SK-N-SH (cell line): Measurements from ENCODE around the gene COMMD10. TPM values are rescaled to one million over a fixed set of nuclear protein-coding genes. Genes with fewer than 3 reads are reported as not detected.

Source experiments
- CTCF ChIA-PET: fragments of 300-600, 350-600 bp; formaldehyde crosslinking; extraction: SDS; loops from one replicate; lab custom pipeline; 2021; lab: Yijun Ruan, JAX
- POLR2A ChIA-PET: fragments of 350-600 bp; sonication (Branson Sonifier 250); formaldehyde crosslinking; extraction: SDS; loops from one replicate; lab custom pipeline; 2020; ENCODE audit warnings: antibody characterized with exemption, inconsistent platforms; lab: Yijun Ruan, JAX
- DNase-seq: peaks from one replicate; pipeline ENCODE4 v3.0.0; 2012
- H2AFZ ChIP-seq: fragments of 200-600 bp; sonication (generic); 2 replicates; pipeline ENCODE4 v1.8.1; 2016; ENCODE audit warnings: antibody characterized with exemption, mild to moderate bottlenecking, low read depth
- H3F3A ChIP-seq: fragments of 200-600 bp; sonication (generic); replicated peaks from 2 replicates; pipeline ENCODE3; 2016; ENCODE audit warnings: antibody characterized with exemption, mild to moderate bottlenecking; ENCODE audit not compliant: insufficient read depth
- H3K27ac ChIP-seq, 2 experiments: fragments of 200-500 bp in 1 of 2; fragments of 200-600 bp in 1 of 2; sonication (Bioruptor generic) in 1 of 2; sonication (generic), shearing (Covaris generic) in 1 of 2; 2 replicates each; pipeline versions ENCODE4 v1.5.1 to v1.6.1; 2014 to 2016; ENCODE audit warnings: low read depth in 2 of 2, inconsistent platforms in 1 of 2, low read length in 1 of 2, mild to moderate bottlenecking in 1 of 2, mixed read lengths in 1 of 2
- H3K27me3 ChIP-seq: fragments of 200-600 bp; sonication (generic), shearing (Covaris generic); 2 replicates; pipeline ENCODE4 v1.6.1; 2016; ENCODE audit warnings: mixed run types; ENCODE audit not compliant: insufficient read depth
- H3K36me3 ChIP-seq, 2 experiments: fragments of 200-500 bp in 1 of 2; fragments of 200-600 bp in 1 of 2; sonication (Bioruptor generic) in 1 of 2; sonication (generic) in 1 of 2; replicated peaks in 1 of 2; 2 replicates each; pipeline versions ENCODE3 to v1.5.1; 2014 to 2016; ENCODE audit warnings: low read length in 1 of 2, mild to moderate bottlenecking in 1 of 2; ENCODE audit not compliant: insufficient read depth in 2 of 2, control insufficient read depth in 1 of 2
- H3K4me1 ChIP-seq, 2 experiments: fragments of 200-500 bp in 1 of 2; fragments of 200-600 bp in 1 of 2; sonication (Bioruptor generic) in 1 of 2; sonication (generic), shearing (Covaris generic) in 1 of 2; 2 replicates each; pipeline versions ENCODE4 v1.5.1 to v1.6.1; 2014 to 2016; ENCODE audit warnings: low read depth in 1 of 2, low read length in 1 of 2, mixed run types in 1 of 2; ENCODE audit not compliant: insufficient read depth in 2 of 2, control insufficient read depth in 1 of 2
- H3K4me2 ChIP-seq: fragments of 200-600 bp; sonication (generic), shearing (Covaris generic); 2 replicates; pipeline ENCODE4 v1.6.1; 2017; ENCODE audit warnings: mixed run types
- H3K4me3 ChIP-seq, 2 experiments: fragments of 200-500 bp in 1 of 2; fragments of 200-600 bp in 1 of 2; sonication (Bioruptor generic) in 1 of 2; sonication (generic), shearing (Covaris generic) in 1 of 2; 2 replicates each; pipeline versions ENCODE4 v1.5.1 to v1.8.1; 2014 to 2016; ENCODE audit warnings: low read depth in 2 of 2, inconsistent platforms in 1 of 2, low read length in 1 of 2, mild to moderate bottlenecking in 1 of 2, mixed read lengths in 1 of 2, moderate library complexity in 1 of 2
- H3K79me2 ChIP-seq: fragments of 200-600 bp; sonication (generic); 2 replicates; pipeline ENCODE4 v1.8.1; 2017; ENCODE audit warnings: mild to moderate bottlenecking; ENCODE audit not compliant: insufficient read depth
- H3K9ac ChIP-seq: fragments of 200-600 bp; sonication (generic); 2 replicates; pipeline ENCODE4 v1.6.1; 2017; ENCODE audit warnings: mixed run types
- H3K9me2 ChIP-seq: fragments of 200-600 bp; sonication (generic); 2 replicates; pipeline ENCODE4 v1.6.1; 2017; ENCODE audit warnings: mixed run types
- H3K9me3 ChIP-seq: fragments of 200-600 bp; sonication (generic); 2 replicates; pipeline ENCODE4 v1.6.1; 2017; ENCODE audit warnings: mixed run types, mild to moderate bottlenecking, moderate library complexity
- H4K20me1 ChIP-seq: fragments of 200-600 bp; sonication (generic); 2 replicates; pipeline ENCODE4 v1.6.1; 2017; ENCODE audit warnings: mild to moderate bottlenecking, mixed run types; ENCODE audit not compliant: insufficient read depth
- EZH2phosphoT487 ChIP-seq: fragments of 200-600 bp; sonication (generic); IDR thresholded peaks from 2 replicates; pipeline ENCODE4 v1.6.1; 2017; ENCODE audit warnings: low read depth, mixed run types, mild to moderate bottlenecking, antibody characterized with exemption, moderate library complexity, borderline replicate concordance
- GATA2 ChIP-seq: sonication (generic); formaldehyde crosslinking; IDR thresholded peaks from 2 replicates; pipeline ENCODE4 v1.5.0; 2020; ENCODE audit warnings: mild to moderate bottlenecking, missing genetic modification reagents
- MXI1 ChIP-seq: IDR thresholded peaks from 2 replicates; pipeline ENCODE4 v1.6.1; 2012; ENCODE audit warnings: mild to moderate bottlenecking, low read depth, low read length, improper control_type of control experiment
- POLR2AphosphoS5 ChIP-seq: IDR thresholded peaks from 2 replicates; pipeline ENCODE4 v1.6.1; 2012; ENCODE audit warnings: low read depth, low read length
- SIN3A ChIP-seq: IDR thresholded peaks from 2 replicates; pipeline ENCODE4 v1.6.1; 2012; ENCODE audit warnings: low read depth, mild to moderate bottlenecking, low read length, moderate library complexity, borderline replicate concordance
- TCF12 ChIP-seq: IDR thresholded peaks from 2 replicates; pipeline ENCODE4 v1.4.0; 2012
- TEAD4 ChIP-seq: IDR thresholded peaks from 2 replicates; pipeline ENCODE4 v1.4.0; 2012; ENCODE audit warnings: mild to moderate bottlenecking, borderline replicate concordance; ENCODE audit not compliant: insufficient read depth
- WGBS: methylation state at CpG from one replicate; pipeline ENCODE4 v1.1.6; 2017; ENCODE audit warnings: low lambda C conversion rate; 5-methylcytosine and 5-hydroxymethylcytosine counted together
- polyA plus RNA-seq, 3 experiments: library from polyadenylated mRNA; depleted of rRNA; stranded (reverse); fragments of >200 nt; gene quantifications; 2 replicates each; pipeline ENCODE4 v1.2.3, GENCODE V29; 2012
- TF ChIP-seq, protein P1 (sequence below): IDR thresholded peaks from 2 replicates; pipeline ENCODE4 v1.4.0; 2012; ENCODE audit warnings: low read depth, borderline replicate concordance
- TF ChIP-seq, protein P2 (sequence below): fragments of 200-600 bp; sonication (generic); IDR thresholded peaks from 2 replicates; pipeline ENCODE4 v1.6.1; 2017; ENCODE audit warnings: antibody characterized with exemption, mild to moderate bottlenecking, moderate library complexity
- TF ChIP-seq, protein P3 (sequence below): fragments of 150-350 bp; IDR thresholded peaks from 2 replicates; pipeline ENCODE4 v1.6.1; 2017; ENCODE audit warnings: antibody characterized with exemption, low read length, low read depth, borderline replicate concordance
- TF ChIP-seq, protein P4 (sequence below): fragments of 150-350 bp; IDR thresholded peaks from 2 replicates; pipeline ENCODE4 v1.6.1; 2016; ENCODE audit warnings: mild to moderate bottlenecking, low read depth, low read length

Gene COMMD10
- polyA plus RNA-seq, 1 of the 3 experiments (the other 2 are of a cell fraction) = 9.4 TPM

DNA sequence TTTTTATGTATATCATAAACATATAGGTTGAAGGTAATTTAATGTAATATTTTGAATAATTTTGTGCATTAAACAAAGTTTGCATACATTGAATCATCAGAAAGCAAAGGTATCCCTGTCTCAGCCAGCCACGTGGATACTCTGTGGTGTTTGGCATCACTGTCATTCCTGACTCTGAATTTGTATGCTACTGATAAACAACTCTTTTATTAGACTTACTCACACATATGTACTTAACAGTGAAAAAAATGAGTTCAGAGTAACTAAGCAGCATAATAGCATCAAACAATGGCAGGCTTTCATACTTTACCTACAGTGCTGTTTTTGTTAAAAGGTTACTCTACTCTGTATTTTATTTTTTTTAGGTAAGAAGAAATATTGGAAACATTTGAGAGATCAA lies 171.9 kb downstream of the COMMD10 start:
- Histone ChIP-seq H3K4me3 (no peak overlapping the region), H2AFZ (no peak overlapping the region), H3K4me2 (no peak overlapping the region), H3K9ac (no peak overlapping the region), H3K4me1 (no peaks in the 10 kb centered on the region; a peak in 1 of 4 replicates), H3K9me3 (no peaks in the 10 kb centered on the region), H3K79me2 (no peaks in the 10 kb centered on the region), H3K36me3 (peaks cover 0 to 3% of the 10 kb centered on the region in 2 experiments), H3K27me3 (no peaks in the 10 kb centered on the region), H3K9me2 (no peaks in the 10 kb centered on the region), H4K20me1 (no peaks in the 10 kb centered on the region)
- WGBS = 91% methylated on average over 1 of the region's 1 CpG
- no peak for DNase-seq
- CTCF ChIA-PET = no interaction called here
- TF ChIP-seq, protein P1, sequence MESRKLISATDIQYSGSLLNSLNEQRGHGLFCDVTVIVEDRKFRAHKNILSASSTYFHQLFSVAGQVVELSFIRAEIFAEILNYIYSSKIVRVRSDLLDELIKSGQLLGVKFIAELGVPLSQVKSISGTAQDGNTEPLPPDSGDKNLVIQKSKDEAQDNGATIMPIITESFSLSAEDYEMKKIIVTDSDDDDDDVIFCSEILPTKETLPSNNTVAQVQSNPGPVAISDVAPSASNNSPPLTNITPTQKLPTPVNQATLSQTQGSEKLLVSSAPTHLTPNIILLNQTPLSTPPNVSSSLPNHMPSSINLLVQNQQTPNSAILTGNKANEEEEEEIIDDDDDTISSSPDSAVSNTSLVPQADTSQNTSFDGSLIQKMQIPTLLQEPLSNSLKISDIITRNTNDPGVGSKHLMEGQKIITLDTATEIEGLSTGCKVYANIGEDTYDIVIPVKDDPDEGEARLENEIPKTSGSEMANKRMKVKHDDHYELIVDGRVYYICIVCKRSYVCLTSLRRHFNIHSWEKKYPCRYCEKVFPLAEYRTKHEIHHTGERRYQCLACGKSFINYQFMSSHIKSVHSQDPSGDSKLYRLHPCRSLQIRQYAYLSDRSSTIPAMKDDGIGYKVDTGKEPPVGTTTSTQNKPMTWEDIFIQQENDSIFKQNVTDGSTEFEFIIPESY = no peak
- no peak for TF ChIP-seq EZH2phosphoT487
- TF ChIP-seq MXI1 = no peak
- TF ChIP-seq, all 33 proteins: peak for 0
- Histone ChIP-seq H3K27ac (no peak overlapping the region), H3F3A (no peaks in the 10 kb centered on the region)
- POLR2A ChIA-PET = no interaction called here

DNA sequence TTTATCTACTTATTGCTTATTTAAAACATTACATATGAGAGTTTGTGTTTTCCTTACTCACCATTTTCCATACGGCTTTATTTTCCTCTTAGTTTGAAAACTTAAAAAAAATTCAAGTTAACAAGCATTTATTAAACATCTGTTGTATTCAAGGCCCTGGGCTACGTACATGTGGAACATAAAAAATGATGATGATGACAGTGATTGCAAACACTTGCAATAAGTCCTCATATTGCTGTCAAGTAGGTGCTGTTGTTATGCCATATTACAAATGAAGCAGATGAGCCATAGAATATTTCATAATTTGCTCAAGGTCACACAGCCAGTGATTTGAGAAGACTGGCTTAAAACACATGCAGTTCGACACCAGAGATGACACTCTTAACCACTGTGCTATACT lies 180.6 kb downstream of the COMMD10 start:
- H3K9ac ChIP-seq = no peak overlapping the region
- H4K20me1 ChIP-seq = no peaks in the 10 kb centered on the region
- H3K36me3 ChIP-seq = peaks cover 0 to 4% of the 10 kb centered on the region in 2 experiments
- H3K9me3 ChIP-seq = no peaks in the 10 kb centered on the region
- H3F3A ChIP-seq = no peaks in the 10 kb centered on the region
- no peak overlapping the region for H3K27ac ChIP-seq
- H3K27me3 ChIP-seq = no peaks in the 10 kb centered on the region
- no peak overlapping the region for H3K4me3 ChIP-seq
- H3K9me2 ChIP-seq = no peaks in the 10 kb centered on the region
- DNase-seq = no peak
- TF ChIP-seq, protein P2, sequence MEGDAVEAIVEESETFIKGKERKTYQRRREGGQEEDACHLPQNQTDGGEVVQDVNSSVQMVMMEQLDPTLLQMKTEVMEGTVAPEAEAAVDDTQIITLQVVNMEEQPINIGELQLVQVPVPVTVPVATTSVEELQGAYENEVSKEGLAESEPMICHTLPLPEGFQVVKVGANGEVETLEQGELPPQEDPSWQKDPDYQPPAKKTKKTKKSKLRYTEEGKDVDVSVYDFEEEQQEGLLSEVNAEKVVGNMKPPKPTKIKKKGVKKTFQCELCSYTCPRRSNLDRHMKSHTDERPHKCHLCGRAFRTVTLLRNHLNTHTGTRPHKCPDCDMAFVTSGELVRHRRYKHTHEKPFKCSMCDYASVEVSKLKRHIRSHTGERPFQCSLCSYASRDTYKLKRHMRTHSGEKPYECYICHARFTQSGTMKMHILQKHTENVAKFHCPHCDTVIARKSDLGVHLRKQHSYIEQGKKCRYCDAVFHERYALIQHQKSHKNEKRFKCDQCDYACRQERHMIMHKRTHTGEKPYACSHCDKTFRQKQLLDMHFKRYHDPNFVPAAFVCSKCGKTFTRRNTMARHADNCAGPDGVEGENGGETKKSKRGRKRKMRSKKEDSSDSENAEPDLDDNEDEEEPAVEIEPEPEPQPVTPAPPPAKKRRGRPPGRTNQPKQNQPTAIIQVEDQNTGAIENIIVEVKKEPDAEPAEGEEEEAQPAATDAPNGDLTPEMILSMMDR = no peak
- TF ChIP-seq TEAD4 (no peak), TCF12 (no peak), SIN3A (no peak), MXI1 (no peak), POLR2AphosphoS5 (no peak), GATA2 (CRISPR knock-in tag) (no peak)
- TF ChIP-seq, protein P3, sequence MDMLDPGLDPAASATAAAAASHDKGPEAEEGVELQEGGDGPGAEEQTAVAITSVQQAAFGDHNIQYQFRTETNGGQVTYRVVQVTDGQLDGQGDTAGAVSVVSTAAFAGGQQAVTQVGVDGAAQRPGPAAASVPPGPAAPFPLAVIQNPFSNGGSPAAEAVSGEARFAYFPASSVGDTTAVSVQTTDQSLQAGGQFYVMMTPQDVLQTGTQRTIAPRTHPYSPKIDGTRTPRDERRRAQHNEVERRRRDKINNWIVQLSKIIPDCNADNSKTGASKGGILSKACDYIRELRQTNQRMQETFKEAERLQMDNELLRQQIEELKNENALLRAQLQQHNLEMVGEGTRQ = no peak
- TF ChIP-seq, protein P4, sequence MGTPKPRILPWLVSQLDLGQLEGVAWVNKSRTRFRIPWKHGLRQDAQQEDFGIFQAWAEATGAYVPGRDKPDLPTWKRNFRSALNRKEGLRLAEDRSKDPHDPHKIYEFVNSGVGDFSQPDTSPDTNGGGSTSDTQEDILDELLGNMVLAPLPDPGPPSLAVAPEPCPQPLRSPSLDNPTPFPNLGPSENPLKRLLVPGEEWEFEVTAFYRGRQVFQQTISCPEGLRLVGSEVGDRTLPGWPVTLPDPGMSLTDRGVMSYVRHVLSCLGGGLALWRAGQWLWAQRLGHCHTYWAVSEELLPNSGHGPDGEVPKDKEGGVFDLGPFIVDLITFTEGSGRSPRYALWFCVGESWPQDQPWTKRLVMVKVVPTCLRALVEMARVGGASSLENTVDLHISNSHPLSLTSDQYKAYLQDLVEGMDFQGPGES = no peak
- H3K4me1 ChIP-seq = no peaks in the 10 kb centered on the region
- ChIA-PET CTCF (no interaction called here), POLR2A (no interaction called here)
- H3K4me2 ChIP-seq = no peak overlapping the region
- no peak overlapping the region for H2AFZ ChIP-seq
- 95% methylated on average over 3 of the region's 3 CpGs for WGBS
- H3K79me2 ChIP-seq = no peaks in the 10 kb centered on the region
